HG02588 (cell line): Measurements from ENCODE around the gene HAND1.

Experiments used
- ATAC-seq: cut with Tn5 transposase; IDR thresholded peaks from one replicate; pipeline ENCODE4 v1.9.1; 2021; ENCODE audit warnings: mild to moderate bottlenecking, moderate library complexity; ENCODE audit not compliant: unreplicated experiment

HAND1 gene

DNA sequence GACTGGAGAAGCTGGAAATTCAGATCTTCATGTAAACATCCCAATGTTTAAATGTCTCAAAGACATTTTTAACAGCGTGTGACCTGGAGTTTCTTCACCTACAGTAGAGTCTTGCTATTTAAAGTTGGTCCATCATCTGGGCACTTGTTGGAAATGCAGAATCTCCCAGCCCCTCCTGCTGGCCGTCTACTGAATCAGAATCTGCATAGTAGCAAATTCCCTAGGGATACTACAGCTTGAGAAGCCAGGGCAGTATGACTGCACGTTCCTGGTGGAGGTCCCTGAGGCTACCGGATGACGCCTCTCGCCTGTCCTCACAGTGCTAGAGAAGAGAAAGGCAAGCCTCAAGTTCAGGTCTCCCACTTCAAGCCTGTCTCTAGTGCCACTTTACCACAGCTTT lies 16.5 kb downstream of the HAND1 start:
- no peak for ATAC-seq

DNA sequence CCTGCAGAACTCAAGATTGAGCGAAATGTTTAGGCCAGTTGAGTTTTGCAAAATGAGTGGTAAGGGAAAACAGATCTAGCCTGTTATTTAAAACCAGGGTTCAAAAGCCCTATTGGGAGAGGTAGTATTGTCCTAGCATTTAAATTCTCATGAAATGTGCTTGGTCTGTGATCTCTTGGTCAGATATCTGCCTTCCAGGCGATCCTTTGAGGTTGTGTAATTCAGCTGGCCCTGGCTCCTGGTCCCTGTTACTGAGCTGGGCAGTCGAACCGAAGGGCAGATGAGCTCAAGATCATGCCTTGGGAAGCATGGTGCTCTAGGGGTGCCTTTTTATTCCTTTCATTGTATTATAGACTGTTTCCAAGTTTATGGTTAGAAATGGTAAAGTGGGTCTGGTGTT lies 17.9 kb downstream of the HAND1 start:
- ATAC-seq = no peak

DNA sequence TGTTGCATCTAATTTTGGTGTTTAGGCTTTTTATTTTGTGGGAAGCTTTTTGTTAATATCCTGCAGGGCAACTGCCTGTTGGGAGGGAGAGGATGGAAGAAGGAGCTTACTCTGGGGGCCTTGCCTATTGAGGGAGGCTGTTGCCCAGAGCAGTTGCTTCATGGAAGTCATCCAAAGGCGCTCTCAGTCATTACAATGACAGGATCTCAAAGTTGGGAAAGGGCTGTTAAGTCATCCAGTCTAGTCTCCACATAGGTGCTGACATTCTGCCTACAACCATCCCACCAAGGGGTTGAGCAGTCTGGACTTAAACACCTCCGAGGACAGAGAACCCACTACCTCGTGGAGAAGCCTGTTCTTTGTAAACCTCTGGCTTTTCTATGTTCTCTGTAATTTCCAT lies 19.0 kb downstream of the HAND1 start:
- ATAC-seq = no peak

DNA sequence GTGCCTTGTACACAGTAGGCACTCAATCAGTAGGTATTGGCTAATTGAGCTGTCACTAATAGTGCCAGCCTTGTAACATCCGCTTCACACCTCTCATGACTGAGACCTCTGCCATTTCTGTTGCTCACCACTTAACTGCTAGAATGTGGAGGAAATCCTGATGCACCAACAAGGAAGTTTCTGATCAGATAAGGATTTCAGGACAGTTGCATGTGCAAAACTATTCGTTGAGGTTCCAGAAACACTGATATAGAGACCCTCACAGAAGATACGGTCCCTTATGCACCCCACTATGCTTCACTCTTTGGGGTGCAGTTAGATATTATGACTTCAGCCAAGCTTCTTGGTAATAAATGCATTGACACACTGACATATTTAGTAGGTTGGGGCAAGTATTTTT lies 21.5 kb downstream of the HAND1 start:
- ATAC-seq = no peak

DNA sequence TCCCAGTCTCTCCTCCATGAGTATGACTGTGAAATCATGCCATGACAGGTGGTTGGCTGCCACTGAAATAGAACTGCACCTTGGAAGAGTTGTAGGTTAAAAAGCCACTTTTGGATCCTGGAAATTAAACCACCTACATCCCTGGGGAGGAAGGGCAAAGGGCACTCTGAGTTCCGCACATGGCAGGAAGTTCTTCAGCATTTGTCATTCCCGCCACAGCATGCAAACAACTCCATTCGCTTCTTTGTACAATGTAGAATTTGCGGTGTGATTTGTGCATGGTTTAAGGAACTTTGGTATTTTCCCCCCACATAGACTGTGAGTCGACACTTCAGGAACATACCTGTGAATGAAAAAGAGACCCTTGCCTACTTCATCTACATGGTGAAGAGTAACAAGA lies 22.4 kb downstream of the HAND1 start:
- ATAC-seq = no peak

DNA sequence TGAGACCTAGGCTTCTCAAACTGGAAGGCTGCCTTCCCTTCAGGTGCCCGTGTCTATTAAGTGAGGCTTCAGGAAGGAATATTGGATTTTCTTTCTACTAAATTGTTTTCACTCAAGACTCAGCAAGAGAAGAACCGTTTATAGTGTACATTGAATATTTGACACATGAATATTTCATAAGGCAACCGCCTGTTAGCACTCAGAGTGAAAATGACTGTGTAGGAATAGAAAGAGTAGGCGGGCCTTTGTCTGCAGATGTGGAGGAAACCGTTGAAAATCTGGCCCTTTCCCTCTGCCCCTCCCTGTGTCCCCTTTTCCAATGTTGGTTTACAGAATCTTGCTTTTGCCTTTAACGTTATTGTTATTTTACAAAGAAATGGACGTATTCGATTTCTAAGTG lies 26.1 kb downstream of the HAND1 start:
- no peak for ATAC-seq

DNA sequence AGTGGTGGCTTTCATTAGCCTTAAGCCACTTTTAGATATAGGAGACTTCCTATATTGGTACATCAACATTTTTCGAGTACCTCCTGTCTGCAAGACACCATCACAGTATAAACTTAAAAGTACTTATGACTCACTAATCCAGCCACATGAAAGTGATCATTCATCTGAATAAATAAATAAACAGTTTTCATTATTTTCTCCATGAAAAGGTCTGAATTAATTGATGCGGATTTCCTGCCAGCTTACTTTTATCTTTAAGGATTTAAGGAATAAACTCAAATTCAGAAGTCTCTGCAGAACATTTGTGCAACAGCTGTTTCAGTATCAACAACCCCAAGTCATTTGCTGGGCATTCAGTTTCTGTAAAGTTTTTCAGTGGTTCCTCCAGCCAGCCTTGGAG lies 28.2 kb downstream of the HAND1 start:
- ATAC-seq = no peak

DNA sequence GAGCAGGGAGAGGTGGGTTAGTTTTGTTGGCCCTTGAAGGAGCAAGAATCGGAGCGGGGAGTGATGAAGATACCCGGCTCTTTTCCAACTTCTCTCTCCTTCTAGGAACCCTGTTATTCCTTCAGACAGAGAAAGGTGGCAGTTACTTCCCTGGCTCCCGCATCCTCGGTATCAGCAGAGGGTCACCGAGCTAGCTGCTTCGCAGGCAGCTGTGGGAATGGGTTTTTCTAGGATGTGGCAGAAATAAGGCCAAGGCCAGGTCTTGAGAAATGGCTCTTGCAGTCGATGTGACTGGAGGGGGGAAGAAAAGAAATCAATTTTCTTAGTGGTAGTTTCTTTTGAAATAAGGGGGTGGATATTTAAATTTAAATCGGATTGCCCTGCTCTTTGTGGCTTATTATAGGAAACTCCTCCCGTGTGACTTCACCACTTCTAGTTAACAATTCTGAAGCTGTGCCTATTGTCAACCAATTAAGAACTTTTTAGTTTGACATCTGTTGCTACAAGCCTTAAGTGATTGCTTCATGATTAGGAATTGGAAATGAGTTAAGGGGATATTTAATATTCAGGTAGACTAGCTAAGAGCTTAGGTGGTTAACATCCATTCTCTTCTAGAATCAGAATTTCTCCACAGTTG lies 30.8 kb downstream of the HAND1 start:
- ATAC-seq = no peak

DNA sequence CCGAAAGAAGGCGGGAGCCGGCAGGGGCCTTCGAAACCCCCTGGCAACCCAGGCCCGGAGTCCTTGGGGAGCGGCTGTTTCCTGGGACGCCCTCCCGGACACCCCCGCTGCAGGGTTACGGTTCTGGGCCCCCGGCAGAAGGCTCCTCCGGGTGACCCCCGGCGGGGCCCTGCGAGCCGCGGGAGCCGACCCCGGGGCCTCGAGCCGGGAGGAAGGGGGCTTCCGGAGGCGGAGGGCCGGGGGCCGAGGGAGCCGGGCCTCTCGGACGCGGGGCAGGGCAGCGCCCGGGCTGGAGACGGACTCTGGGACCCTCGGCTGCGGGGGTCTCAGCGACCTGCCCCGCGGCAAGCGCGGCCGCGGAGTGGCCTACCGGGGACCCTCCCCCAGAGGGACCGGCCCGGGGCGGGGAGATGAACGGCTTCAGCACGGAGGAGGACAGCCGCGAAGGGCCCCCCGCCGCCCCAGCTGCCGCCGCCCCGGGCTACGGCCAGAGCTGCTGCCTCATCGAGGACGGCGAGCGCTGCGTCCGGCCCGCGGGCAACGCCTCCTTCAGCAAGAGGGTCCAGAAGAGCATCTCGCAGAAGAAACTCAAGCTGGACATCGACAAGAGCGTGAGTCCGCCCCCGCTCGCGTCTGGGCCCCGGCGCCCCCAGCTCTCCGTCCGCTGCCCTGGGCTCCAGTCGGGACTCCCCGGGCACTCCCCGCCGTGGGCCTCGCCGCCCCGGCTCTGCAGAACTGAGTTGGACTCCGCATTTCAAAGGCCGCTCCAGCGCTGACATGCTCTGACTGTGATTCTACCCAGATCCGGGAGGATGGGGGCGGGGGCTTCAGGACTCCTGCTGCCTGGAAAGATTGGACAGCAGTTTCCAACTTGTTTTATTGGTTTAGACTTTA lies 31.6 kb downstream of the HAND1 start:
- ATAC-seq = peak; percentile 20

DNA sequence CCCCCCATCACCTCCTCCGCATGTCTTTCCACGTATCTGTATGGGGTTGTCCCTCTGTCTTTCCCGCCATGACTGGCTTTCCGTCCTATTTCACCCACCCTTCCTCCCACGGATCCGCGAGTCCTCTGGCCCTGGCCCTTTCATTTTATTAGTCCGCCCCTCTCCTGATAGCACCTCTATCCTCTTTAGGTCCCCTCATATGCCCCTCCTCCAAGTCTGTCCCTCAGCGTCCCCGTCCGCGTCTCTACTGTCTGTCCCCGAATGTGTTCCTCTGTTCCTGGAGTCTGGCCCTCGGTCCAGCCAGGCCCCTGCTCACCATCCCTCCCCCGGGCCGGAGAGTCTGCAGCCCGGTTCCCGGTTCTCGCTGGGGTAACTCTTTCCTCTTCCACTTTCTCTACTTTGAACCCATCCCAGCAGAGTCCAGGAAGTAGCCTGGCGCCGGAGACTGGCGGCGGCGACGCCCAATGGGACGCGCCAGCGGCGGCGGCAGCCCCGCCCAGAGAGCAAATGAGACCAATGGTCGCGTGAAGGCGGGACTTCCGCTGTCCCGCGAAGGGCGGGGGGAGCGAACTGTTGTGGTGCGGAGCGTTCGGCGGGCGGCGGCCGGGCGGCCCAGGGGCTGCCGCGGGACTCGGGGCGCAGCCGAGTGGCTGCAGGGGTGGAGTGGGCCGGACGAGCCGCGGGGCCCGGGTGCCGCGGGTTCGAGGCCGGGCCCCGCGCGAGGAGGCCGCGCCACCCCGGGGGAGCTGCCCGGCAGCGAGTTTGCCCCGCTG lies 32.4 kb downstream of the HAND1 start, which contains the start of gene SAP30L:
Gene SAP30L (plus strand): TSS at position 576 of the 773 bp plus-strand sequence. CDS start 608 bp downstream, outside the sequence.
- ATAC-seq = peak; percentile 94

DNA sequence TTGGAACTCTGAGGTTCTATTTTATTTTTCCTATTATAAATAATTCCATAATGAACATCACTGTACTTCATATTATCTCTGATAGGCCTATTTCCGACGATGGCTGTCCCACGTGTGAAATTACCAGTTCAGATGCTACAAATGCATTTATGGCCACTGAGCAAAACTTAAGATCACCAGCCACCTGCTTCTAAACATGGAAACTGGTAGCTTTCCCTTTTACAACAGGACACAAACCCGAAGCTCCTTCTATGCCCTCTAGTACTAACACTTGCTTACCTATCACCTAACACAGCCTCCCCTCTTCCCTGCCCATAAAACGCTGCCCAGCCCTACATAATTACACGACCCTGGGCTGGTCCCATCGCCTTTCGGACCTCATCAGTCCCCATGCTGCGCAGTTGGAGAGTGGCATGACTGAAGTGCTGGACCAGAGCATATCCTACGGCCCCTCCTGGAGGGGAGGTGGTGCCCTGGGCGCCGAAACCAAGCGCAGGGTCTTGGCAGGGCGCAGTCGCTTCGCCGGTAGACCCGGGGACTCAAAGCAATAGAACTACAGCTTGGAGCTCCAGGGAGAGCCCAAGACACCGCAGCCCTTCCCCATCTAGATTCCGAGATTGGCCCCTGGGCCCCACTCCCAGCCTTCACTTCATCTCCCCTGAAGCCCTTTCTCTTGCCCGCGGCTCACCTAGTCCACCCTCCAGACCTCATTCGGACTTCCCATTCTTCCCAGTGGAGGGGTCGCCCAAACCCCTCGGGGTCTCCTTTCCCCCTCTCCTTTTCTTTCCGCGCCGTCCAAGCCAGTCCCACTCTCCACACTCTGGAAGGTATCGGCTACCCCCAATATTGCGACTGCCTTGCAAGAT lies 33.2 kb downstream of the HAND1 start:
- ATAC-seq = no peak

DNA sequence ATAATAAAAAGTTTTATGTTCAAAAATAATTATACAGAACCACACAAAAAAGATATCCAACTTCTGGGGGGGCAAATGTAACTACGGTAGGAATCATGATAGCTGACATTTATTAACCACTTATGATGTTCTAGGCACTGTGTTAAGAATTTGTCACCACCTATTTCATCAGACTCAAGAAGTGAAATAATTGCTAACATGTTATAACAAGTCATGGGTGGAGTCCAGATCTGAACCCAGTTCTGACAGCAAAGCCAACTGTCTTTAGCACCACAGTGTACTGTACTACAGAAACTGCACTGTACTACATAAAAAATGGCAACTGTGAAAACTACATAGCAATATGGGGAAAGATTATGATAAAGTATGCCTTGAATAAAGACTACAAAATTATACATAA lies 35.2 kb downstream of the HAND1 start:
- no peak for ATAC-seq

DNA sequence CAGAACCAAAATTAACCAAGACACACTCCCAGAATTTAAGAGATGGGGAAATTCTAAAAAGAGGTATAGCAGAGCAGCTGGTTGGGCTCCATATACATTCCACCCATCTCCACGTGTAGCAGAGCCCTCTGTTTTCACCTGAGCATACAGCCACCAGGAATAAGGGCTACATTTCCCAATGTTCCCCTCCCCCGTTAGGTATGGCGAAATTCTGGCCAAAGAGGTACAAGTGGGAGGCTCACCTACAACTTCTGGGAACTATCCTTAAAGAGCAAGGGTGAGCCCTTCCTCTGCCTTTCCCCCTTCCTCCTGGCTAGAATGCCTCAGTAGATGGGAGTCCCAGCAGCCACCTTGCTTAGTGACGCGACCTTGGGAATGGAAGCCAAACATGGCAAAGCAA lies 37.5 kb downstream of the HAND1 start:
- no peak for ATAC-seq

DNA sequence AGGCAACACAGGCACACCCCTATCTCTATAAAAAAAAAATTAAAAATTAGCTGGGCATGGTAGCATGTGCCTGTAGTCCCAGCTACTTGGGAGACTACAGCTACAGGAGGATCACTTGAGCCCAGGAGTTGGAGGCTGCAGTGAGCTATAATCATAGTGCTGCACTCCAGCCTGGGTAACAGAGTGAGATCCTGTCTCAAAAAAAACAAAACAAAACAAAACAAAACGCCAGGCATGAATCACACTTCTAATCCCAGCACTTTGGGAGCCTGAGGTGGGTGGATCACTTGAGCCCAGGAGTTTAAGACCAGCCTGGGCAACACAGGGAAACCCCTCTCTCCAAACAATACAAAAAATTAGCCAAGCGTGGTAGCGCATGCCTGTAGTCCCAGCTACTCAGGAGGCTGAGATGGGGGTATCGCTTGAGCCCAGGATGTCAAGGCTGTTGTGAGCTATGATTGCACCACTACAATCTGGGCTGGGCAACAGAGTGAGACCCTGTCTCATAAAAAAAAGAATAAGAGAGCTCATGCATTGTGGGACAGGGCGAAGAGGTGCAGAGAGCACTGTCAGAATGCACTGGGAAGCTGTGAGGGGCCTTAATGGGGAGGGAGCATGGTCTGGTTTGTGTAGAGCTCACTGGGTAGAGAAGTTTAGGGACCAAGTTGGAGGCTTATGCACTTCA lies 40.6 kb downstream of the HAND1 start:
- no peak for ATAC-seq

DNA sequence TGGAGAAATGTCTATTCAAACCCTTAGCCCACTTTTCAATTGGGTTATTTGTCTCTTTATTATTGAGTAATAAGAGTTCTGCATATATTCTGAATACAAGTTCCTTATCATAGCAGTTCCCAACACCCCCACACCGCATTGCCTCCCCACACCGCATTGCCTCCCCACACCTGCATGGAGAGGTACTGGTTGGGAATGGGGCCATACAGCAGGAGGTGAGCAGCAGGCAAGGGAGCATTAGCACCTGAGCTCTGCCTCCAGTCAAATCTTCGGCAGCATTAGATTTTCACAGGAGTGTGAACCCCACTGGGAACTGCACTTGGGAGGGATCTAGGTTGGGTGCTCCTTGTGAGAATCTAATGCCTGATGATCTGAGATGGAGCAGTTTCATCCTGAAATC lies 42.8 kb downstream of the HAND1 start:
- no peak for ATAC-seq

DNA sequence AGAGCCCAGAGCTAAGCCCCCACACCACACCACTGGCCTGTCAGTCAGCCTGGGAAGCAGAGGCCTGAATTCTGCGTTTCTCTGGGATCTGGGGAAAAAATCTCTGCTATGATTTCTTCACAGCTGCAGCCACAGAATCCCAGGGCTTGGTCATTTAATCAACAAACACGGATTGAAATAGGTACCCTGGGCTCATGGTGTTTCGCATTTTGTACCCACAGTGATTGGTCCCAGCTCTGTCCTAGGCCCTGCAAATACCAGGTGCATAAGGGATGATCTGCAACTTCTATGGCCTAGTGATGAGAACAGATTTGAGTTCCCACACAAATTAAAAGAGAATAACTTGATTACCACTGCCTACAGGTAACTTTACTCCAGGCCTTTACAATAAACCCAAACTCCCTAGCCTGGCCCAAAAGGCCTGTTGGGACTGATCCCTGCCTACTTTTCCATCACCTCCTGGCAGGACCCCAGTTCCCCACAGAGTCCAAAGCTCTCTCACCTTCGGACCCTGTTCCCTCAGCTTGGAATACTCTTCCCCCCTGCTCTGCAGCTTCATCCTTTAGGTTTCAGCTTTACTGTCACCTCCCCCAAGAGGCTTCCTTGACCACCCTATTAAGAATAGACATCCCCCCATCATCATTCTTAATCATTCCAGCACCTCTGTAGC lies 46.9 kb downstream of the HAND1 start:
- ATAC-seq = no peak

DNA sequence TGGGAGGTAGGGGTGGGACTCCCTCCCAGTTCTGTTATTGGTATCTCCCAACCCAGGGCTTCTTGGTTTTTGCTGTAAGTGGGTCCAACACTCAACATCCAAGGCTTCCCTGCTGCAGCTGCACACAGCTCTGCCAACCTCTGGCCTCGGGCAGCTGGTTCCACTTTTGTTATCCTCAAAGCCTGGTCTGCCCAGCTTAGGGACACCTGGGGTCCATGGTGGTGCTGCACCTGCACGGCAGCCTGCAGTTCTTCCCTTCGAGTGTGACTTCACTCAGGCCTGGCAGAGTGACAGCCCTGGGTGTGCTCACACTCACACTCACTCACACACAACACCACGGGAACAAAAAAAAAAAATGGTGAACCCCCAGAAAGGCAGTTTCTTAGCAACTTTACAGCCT lies 47.6 kb downstream of the HAND1 start:
- no peak for ATAC-seq

DNA sequence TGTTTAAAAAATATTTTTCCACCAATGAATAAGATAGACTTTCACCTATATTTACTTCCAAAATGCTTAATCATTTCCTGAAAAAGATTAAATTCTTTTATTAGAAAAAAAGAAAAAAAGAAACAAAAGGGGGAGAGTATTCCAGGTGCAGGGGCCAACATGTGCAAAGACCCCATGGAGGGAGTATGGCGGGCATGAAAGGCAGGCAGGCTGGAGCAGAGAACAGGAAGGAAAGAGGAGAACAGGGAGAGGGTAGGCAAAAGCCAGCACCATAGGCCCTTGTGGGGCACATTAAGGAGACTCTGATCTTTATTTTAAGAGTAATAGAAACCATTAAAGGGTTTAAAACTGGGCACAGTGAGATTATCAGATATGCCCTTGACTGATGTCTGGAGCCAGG lies 48.7 kb downstream of the HAND1 start:
- no peak for ATAC-seq

DNA sequence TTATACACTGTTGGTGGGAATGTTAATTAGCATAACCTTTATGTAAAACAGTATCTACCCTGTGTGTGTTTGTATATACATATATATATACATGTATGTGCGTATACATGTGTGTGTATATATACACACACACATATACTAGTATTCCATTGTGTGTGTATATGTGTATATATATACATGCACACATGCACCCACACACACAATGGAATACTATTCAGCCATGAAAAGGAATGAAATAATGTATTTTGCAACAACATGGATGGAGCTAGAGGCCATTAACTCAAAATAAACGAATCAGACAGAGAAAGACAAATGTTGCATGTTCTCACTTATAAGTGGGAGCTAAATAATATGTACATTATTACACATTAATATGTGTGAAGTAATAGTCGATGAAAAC lies 49.8 kb downstream of the HAND1 start:
- no peak for ATAC-seq
